HG02981 (cell line): ENCODE data around the gene ARHGEF37.
"Not testable (repeated sequence)": the region's sequence is repeated elsewhere in the genome, so short reads cannot be mapped to it uniquely, and the experiment has no call there.

Experiments
- ATAC-seq: cut with Tn5 transposase; IDR thresholded peaks from one replicate; pipeline ENCODE4 v1.9.1; 2021; ENCODE audit warnings: mild to moderate bottlenecking, moderate library complexity; ENCODE audit not compliant: unreplicated experiment

Gene ARHGEF37

DNA sequence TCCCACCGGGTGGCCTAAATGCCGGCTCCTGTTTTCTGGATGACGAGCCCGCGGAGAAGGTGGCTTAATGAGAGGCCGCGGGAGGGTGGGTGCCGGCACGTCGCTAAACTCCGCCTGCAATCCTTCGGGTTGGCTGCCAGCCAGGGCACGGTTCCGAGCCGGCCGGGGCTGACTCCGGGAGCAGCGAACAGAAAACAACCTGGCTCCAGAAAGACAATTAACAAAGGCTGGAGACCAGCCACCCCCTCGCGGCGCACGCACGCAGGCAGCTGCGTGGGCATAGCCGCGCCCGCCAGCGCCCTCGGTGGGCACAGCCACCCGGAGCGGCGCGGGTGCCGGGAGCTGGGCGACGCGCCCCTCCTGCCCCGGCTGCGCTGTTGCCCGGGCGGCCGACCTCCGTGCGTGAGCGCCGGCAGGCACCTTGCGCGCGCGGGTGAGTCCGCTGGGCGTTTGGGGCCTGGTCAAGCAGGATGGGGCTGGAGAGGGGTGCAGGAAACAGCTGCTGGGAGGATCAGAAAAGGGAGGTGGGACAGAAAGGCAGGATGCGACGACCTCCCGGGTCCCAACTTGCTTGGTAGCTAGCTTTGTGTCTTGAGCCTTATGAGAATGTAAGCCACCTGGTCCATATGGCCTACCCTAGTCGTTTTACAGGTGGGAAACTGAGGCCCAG, at the start of gene ARHGEF37:
TSS of gene ARHGEF37 (plus strand) at position 307 of the 670 bp plus-strand sequence. CDS start 16,272 bp downstream, outside the sequence.
- ATAC-seq: no peak

DNA sequence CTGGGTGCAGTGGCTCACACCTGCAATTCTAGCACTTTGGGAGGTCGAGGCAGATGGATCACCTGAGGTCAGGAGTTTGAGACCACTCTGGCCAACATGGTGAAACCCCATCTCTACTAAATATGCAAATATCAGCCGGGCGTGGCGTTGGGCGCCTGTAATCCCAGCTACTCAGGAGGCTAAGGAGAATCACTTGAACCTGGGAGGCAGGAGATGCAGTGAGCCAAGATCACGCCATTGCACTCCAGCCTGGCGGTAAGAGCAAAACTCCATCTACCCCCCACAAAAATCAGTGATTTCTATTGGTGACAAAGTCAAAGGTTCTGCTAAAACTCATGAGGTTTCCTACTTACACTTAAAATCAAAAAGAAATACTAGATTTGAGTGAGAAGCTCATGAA, 48.9 kb upstream of the ARHGEF37 start:
- ATAC-seq: no peak

DNA sequence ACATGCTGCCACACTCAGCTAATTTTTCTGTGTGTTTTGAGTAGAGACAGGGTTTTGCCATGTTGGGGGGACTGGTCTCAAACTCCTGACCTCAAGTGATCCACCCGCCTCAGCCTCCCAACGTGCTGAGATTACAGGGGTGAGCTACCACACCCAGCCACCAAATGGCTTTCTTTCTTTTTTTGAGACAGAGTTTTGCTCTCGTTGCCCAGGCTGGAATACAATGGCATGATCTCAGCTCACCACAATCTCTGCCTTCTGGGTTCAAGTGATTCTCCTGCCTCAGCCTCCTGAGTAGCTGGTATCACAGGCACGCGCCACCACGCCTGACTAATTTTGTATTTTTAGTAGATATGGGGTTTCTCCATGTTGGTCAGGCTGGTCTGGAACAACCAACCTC, 45.5 kb upstream of the ARHGEF37 start:
- ATAC-seq: not testable (repeated sequence)

GRCh38 chr5:149537374-149537975, 43.8 kb upstream of the ARHGEF37 start:
- no peak for ATAC-seq

DNA sequence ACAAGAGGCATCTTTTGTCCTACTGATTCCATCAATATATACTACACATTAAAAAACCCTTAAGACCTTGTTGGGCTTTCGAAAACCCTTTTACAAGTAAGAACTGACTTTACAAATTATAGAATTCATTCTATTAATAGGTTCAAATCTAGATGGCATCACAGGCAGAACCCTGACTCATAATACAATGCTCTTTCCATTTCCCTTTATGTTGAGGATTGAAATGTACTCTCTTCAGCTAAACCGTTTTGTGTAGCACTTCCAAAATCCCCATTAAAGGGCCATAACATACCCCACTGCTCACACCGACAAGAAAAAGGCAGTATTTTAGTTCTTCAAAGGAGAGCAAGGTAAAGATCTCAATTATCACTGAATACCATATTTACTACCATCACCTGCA, 41.2 kb upstream of the ARHGEF37 start:
- ATAC-seq: no peak

DNA sequence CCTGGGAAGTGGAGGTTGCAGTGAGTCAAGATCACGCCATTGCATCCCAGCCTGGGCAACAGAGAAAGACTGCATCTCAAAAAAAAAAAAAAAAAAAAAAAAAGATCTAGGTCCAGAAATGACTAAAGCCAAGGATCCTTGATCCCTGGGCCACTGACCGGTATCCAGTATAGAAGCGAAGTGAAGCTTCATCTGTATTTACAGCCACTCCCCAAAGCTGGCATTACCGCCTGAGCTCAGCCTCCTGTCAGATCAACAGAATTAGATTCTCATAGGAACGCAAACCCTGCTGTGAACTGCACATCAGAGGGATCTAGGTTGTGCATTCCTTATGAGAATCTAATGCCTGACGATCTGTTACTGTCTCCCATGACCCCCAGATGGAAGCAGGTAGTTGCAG, 39.4 kb upstream of the ARHGEF37 start:
- no peak for ATAC-seq

GRCh38 chr5:149543361-149544027, 37.8 kb upstream of the ARHGEF37 start:
- no peak for ATAC-seq

DNA sequence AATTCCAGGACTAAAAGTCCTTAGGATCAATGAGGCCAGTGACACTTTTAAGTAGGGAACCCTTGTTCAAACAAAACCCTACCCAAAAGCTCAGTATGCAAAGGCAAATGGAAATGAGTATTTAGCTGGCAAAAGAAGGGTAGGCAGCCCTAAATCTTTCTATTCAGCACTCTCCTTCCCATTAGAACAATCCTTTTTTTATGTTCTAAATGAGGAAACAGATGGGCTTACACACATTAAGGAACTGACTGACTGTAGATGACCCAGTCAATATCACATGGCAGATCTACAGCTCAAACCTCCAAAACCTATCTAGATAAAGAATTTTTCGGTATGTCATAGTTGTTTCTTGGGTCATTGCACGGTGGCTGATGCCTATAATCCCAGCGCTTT, 37.3 kb upstream of the ARHGEF37 start:
- ATAC-seq: no peak

DNA sequence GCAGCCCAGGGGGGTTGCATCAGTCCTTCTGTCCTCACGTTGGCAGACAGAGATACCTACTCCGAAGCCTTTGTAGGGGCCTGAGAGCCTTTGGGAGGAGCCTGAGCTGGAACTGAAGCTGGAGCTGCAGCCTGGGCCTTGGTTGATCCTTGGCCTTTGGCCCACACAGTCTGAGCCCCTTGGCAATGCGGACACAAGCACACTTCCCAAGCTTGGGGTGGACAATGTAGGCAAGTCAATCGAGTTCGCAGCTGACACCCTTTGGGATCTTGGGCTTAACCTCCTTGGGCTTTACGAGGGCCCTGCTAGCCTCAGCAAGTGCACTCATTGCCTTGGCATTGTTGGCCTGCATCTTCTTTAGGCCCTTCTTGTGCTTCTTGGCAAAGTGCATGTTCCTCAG, 36.0 kb upstream of the ARHGEF37 start:
- no peak for ATAC-seq

GRCh38 chr5:149546974-149547373, 34.3 kb upstream of the ARHGEF37 start:
- no peak for ATAC-seq

DNA sequence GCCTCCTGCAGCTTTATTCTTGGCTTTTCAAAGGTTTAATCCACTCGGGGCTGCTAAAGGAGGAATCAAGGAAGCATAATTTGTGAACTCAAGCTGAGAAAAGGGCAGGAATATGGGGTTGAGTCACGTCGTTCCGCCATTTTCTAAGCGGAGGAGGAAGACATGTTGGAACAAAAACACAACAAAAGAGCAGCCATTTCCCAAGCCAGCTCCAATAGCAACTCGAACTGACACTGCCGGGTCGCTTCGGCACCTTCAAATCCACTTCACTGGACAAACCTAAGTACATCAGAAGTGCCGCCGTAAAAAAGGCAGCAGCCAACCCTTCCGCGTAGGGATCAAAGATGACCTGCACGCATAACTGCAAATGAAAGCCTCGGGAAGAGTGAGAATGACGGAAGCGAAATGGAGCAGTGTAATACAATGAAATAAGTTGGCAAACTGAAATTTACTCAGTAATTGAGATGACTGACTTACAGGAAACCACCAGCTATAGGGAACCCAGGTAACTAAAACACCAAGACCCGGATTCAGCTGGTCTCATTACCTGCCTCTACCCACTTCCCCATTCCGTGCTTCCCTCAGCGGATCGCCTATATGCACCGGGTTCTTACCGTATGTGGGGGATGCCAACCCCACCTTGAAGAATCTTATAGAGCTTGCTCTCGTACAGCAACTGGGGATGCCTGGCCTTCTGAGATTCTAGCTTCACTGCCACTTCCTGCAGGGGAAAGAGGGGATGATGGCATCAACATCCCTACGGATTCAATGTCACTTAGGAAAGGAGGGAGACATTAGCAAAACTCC, 31.6 kb upstream of the ARHGEF37 start:
- peak; percentile 35 for ATAC-seq

- no peak for ATAC-seq
Measured at GRCh38 chr5:149550268-149550583, 31.1 kb upstream of the ARHGEF37 start.

DNA sequence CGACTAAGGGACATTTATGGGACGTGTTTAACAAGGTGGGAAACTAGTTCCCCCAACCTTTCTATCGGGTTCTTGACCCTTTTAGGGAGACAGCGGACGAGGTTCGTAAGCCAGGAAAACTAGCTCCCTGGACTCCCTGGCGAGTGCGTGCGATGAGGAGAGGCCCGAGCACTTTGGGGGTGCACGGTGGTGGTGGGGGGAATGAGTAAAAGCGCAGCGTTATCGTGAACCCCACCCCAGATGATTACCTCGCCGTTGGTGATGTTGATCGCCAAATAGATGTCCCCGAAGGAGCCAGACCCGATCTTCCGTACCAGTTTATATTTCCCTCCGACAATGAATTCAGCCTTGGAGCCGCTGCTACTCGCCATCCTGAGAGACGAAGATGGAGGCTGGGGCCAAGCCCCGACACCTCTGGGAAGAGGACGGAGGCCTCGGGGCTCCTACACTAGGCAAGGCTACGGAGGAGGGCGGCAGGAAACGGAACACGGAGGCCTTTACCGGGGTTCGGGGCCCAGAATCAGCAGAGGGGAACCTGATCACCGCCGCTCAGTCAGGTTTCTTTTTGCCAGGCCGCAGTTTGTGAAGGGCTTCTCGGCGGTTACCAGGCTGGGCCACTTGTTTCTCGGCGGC, 30.6 kb upstream of the ARHGEF37 start:
- no peak for ATAC-seq

- ATAC-seq: peak; percentile 86
Measured at GRCh38 chr5:149551227-149552037, 29.9 kb upstream of the ARHGEF37 start, which contains the start of gene CSNK1A1. CSNK1A1 (minus strand) TSS chr5:149551439; CDS start chr5:149550964, 475 bp downstream.

DNA sequence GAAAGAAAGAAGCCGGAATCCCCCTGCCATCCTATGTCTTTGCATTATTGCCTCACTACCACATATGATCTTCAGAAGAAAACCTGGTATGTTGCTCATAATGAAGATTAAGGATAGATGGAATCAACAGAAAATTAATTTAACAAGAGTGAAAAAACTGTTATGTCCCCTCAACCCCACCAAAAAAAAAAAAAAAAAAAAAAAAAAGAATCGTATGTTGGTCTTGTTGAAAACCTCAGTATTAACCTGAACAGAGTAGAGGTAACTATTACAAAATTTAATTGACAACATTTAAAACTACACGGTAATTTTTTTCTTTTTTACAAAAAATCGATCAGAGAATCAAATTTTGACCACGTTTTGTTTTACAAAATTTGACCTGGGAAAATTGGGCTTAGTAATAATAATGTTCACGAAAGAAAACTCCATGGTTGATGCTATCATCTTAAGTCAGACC, 29.2 kb upstream of the ARHGEF37 start:
- no peak for ATAC-seq

GRCh38 chr5:149552553-149553160, 28.6 kb upstream of the ARHGEF37 start:
- no peak for ATAC-seq

DNA sequence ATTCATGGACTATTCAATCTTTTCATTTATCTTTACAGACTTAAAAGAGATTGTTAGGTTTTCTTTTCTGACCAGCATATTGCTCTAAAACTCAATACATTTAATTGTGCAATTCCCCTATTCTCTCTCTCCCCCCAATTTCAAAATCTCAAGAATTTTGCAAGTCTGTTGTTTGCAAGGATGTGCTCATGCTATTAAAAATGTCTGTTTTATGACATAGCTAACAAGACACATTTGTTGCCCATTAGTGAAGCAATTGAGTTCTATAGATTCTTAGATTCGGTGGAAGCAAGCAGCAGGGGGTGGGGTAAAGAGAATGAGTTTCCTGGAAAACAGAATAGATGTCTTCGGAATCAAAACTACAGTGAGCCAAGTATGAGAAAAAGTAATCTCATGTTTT, 21.6 kb upstream of the ARHGEF37 start:
- ATAC-seq: no peak

- no peak for ATAC-seq
Measured at GRCh38 chr5:149561848-149562247, 19.4 kb upstream of the ARHGEF37 start.

GRCh38 chr5:149563466-149563865, 17.8 kb upstream of the ARHGEF37 start:
- ATAC-seq: no peak
